Right lobe of liver (tissue), 4 donors: Measurements from ENCODE around the gene HPS4.

Experiments used
- POLR2A ChIP-seq: fragments of 450-650 bp; IDR thresholded peaks from one replicate; pipeline ENCODE4 v1.6.1; 2017; ENCODE audit warnings: antibody characterized with exemption, mild to moderate bottlenecking
- TF ChIP-seq, protein P1 (sequence below), 4 donors: fragments of 200-600 bp in 3 of 4; fragments of 450-650 bp in 1 of 4; IDR thresholded peaks; one replicate each; pipeline versions ENCODE4 v1.5.1 to v1.8.0; 2016 to 2022; ENCODE audit warnings: antibody characterized with exemption in 4 of 4, mild to moderate bottlenecking in 2 of 4
- donor health status: DM: no; HTN: no; CAD: no.
- donor health status: DM: no; HTN: no; CAD: no.
- donor health status: DM: no; HTN: yes; CAD: no.

DNA sequence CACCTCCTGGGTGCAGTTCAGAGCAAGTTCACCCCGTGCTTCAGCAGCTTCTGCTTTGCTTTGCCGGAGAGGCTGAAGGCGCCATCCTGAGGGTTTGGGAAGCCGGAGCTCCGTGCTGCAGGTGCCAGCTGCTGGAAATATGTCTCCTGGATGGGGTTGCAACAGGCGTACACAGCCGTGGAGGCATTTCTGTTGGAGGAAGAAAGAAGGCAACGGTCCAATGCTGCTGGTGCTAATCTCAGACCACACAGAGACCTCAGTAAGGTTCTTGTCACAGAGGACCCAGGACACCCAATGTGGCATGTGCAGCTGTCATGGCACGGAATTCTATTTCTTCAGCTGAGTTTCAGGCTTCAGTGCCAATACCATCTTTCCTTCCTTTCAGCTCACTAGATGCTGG is 30.4 kb downstream of the HPS4 start:
- TF ChIP-seq, protein P1, sequence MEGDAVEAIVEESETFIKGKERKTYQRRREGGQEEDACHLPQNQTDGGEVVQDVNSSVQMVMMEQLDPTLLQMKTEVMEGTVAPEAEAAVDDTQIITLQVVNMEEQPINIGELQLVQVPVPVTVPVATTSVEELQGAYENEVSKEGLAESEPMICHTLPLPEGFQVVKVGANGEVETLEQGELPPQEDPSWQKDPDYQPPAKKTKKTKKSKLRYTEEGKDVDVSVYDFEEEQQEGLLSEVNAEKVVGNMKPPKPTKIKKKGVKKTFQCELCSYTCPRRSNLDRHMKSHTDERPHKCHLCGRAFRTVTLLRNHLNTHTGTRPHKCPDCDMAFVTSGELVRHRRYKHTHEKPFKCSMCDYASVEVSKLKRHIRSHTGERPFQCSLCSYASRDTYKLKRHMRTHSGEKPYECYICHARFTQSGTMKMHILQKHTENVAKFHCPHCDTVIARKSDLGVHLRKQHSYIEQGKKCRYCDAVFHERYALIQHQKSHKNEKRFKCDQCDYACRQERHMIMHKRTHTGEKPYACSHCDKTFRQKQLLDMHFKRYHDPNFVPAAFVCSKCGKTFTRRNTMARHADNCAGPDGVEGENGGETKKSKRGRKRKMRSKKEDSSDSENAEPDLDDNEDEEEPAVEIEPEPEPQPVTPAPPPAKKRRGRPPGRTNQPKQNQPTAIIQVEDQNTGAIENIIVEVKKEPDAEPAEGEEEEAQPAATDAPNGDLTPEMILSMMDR (IDR thresholded peaks at IDR 0.05), result no peak
- TF ChIP-seq POLR2A, result no peak
